Cardiac ventricle fibroblast (primary cell): ENCODE results near the gene ASPRV1. TPM values are rescaled to one million over a fixed set of nuclear protein-coding genes. Genes with fewer than 3 reads are reported as not detected.

Experiments used
- total RNA-seq: library from RNA; depleted of rRNA; stranded (reverse); fragments of >200 nt; gene quantifications from 2 replicates; pipeline ENCODE4 v1.2.3, GENCODE V29; 2015

The ASPRV1 gene
- total RNA-seq, result 0.19 and 0.78 TPM in 2 replicates

DNA sequence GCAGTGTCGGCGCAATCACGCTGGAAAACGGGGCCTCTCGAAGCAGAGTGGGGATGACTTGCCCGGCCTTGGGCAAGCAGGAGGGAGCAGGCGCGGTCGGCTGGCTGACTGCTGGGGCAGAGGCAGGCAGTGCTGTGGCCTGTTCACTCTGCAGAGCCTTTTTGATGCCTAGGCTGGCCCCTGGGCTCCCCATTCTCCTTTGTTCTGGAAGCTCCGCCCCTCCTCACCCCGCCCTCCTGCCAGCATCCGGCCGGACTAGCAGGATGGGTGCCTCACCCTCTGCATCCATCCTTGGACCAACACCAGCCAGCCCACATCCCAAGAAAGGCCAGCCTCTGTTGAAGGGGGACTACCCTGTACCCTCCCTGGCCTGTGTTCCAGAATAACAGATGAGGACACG lies at the start of gene ASPRV1:
TSS of gene ASPRV1 (minus strand) at position 136 of the 400 bp plus-strand sequence. CDS start 195 bp downstream, outside the sequence.

DNA sequence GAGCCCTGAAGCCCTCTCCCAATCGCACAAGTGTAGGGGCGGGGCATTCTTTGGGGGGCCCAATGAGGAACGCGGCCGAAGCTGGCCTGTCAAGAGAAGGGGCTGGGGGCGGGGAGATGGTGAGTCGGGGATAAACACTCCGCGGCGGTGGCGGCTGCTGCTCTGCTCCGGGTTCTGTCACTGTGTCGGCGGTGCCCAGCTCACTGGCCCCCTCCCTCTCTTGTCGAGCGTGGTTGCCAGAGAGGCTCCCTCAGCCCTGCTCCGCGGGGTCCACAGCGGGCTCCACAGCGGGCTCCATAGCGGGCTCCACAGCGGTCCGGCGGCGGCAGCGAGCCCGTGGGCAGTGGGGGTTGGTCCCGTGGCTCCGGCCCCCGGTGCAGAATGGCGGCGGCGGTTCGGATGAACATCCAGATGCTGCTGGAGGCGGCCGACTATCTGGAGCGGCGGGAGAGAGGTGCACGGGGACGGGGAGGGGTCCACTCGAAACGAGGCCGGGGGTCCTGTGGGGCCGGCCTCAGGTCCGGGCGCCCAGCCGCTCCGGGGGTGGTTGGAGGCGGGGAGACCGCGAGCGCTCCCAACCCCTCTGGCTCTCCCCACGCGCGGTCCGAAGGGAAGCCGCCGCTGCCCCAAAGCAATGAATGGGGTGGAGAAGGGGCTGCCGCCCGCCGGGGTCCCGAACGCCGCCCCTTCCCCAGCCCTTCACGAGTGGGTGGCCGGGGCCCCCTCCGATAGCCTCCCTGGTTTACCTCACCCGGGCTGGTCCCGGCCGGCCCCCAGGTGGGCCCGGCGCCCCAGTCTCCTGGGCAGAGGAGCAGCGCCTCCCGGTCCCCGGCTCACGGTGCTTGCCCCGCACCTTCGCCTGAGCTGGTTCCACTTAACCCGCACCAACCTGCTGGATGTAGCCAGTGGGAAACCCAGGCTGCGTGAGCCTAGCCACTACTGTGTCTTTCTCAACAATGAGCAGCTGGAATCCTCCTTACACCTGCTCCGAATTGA lies 46.2 kb downstream of the ASPRV1 start, which contains the start of gene MXD1:
TSS of gene MXD1 (plus strand) at position 160 of the 996 bp plus-strand sequence. CDS start at position 382, 222 bp downstream.

Other genes with a start within 250 kb of the ASPRV1 start
- gene ANXA4, start 219.5 kb downstream of the ASPRV1 start, total RNA-seq, result 32.9 and 36.9 TPM in 2 replicates
- 7.1 and 8.0 TPM in 2 replicates for gene GMCL1, start 132.0 kb downstream of the ASPRV1 start, total RNA-seq
- gene SNRNP27, start 67.7 kb downstream of the ASPRV1 start, total RNA-seq, result 33.1 and 39.8 TPM in 2 replicates
- gene MXD1, start 46.5 kb downstream of the ASPRV1 start, total RNA-seq, result 5.5 and 5.9 TPM in 2 replicates
- 155 and 163 TPM in 2 replicates for gene PCBP1, start 125.8 kb upstream of the ASPRV1 start, total RNA-seq
- gene C2orf42, start 229.4 kb upstream of the ASPRV1 start, total RNA-seq, result 12.2 and 13.5 TPM in 2 replicates